ENCODE data around the gene SPCS2. TPM values are rescaled to one million over a fixed set of nuclear protein-coding genes. Genes with fewer than 3 reads are reported as not detected.

The SPCS2 gene
- total and polyA plus RNA-seq, 9 donors: 39.8 to 193 (median 125) TPM

DNA sequence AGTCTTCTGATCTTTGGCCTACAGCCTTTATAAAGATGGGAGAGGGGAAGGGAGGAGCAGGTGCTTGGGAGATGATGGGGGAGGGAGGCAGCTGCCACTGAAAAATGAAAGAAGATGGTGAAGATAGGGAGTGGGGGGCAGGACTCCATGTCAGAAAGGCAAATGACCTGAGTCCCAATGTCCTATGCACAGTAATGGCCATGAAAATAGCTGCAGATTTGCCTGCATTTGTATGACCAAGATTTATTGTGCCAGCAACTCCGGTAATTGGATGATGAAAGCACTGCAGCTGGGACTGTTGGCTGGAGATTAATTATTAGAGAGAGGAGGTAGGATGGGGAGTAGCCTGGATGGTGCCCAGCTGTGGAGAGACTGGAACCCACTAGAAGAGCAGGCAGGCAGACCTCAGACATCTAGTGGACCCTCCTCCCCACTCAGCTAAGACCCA lies 75.7 kb downstream of the SPCS2 start:
- Histone ChIP-seq H3K4me1 (ENCODE audit: insufficient read depth) (no peaks in the 10 kb centered on the region), H3K27ac (no peak overlapping the region), H3K9me3 (no peaks in the 10 kb centered on the region), H3K27me3 (no peaks in the 10 kb centered on the region), H3K4me3 (no peak overlapping the region), H3K36me3 (no peaks in the 10 kb centered on the region)
- WGBS, 3 donors: 21 to 36% (median 35%) methylated on average over 1 of the region's 1 CpG
- intact Hi-C loops (cut with DNase I): loop anchor here in 3 of 4 donors (10.0 kb wide), 2 partner anchors 80 to 220 kb away; partner anchors contain the start of genes TPBGL (in 2 of the 3), SPCS2 (in 1 of the 3) and XRRA1 (in 1 of the 3)
- TF ChIP-seq, protein P1, sequence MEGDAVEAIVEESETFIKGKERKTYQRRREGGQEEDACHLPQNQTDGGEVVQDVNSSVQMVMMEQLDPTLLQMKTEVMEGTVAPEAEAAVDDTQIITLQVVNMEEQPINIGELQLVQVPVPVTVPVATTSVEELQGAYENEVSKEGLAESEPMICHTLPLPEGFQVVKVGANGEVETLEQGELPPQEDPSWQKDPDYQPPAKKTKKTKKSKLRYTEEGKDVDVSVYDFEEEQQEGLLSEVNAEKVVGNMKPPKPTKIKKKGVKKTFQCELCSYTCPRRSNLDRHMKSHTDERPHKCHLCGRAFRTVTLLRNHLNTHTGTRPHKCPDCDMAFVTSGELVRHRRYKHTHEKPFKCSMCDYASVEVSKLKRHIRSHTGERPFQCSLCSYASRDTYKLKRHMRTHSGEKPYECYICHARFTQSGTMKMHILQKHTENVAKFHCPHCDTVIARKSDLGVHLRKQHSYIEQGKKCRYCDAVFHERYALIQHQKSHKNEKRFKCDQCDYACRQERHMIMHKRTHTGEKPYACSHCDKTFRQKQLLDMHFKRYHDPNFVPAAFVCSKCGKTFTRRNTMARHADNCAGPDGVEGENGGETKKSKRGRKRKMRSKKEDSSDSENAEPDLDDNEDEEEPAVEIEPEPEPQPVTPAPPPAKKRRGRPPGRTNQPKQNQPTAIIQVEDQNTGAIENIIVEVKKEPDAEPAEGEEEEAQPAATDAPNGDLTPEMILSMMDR (IDR thresholded peaks at IDR 0.05): no peak
- no peak for TF ChIP-seq POLR2A (IDR thresholded peaks at IDR 0.05)
- no peak for TF ChIP-seq EP300 (IDR thresholded peaks at IDR 0.05)
- no peak for DNase-seq

DNA sequence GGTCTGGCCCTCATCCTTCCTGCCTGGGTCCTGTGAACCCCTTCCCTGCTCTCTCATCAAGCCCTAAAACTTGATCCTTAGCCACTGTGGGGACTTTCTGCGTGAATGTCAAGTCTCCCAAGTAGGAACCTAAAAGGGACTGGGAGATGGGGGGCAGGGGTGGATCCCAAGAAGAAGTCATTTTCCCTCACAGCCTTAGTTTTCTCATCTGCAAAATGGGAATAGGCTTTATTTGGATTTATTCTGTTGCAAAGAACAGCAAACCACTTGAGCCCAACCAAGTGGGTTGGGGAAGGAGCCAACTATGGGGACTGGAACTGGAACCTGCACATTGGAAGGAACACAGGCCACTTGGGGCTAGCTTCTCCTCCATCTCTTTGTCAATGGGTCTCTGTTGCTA lies 76.5 kb downstream of the SPCS2 start:
- H3K4me1 ChIP-seq (ENCODE audit: insufficient read depth): no peaks in the 10 kb centered on the region
- H3K4me3 ChIP-seq: no peak overlapping the region
- H3K27me3 ChIP-seq: no peaks in the 10 kb centered on the region
- H3K27ac ChIP-seq: no peak overlapping the region
- TF ChIP-seq POLR2A (IDR thresholded peaks at IDR 0.05) (no peak), EP300 (IDR thresholded peaks at IDR 0.05) (no peak)
- TF ChIP-seq, protein P1 (IDR thresholded peaks at IDR 0.05): no peak
- WGBS, 3 donors: 97 to 100% (median 97%) methylated on average over 1 of the region's 1 CpG
- no peaks in the 10 kb centered on the region for H3K36me3 ChIP-seq
- H3K9me3 ChIP-seq: no peaks in the 10 kb centered on the region
- intact Hi-C loops (cut with DNase I): loop anchor here in 3 of 4 donors (10.0 kb wide), 2 partner anchors 81 to 219 kb away; partner anchors contain the start of genes TPBGL (in 2 of the 3), SPCS2 (in 1 of the 3) and XRRA1 (in 1 of the 3)
- DNase-seq: no peak

DNA sequence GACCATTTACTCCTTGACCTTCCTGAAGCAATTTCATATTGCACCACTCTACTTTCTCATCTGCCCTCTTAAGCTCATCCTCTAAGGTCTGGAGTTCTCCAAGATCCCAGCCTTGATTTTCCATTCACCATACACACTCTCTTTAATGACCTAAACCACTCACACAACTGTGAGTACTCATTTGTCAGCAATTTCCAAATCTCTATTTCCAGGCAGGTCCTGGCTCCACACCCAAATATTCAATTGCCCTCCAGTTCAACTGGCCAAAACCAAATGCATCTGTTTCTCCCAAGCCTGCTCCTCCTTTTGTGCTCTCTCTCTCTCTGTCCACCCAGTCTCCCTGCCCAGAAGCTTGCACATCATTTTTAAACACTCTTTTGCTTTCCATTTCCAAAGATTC lies 79.3 kb downstream of the SPCS2 start:
- TF ChIP-seq, protein P1 (IDR thresholded peaks at IDR 0.05): no peak
- TF ChIP-seq POLR2A (IDR thresholded peaks at IDR 0.05) (no peak), EP300 (IDR thresholded peaks at IDR 0.05) (no peak)
- no peaks in the 10 kb centered on the region for H3K36me3 ChIP-seq
- H3K4me1 ChIP-seq (ENCODE audit: insufficient read depth): no peaks in the 10 kb centered on the region
- no peaks in the 10 kb centered on the region for H3K9me3 ChIP-seq
- no peak overlapping the region for H3K27ac ChIP-seq
- no peaks in the 10 kb centered on the region for H3K27me3 ChIP-seq
- intact Hi-C loops (cut with DNase I): loop anchor here in 3 of 4 donors (10.0 kb wide), 2 partner anchors 84 to 216 kb away; partner anchors contain the start of genes TPBGL (in 2 of the 3), SPCS2 (in 1 of the 3) and XRRA1 (in 1 of the 3)
- H3K4me3 ChIP-seq: no peak overlapping the region
- DNase-seq: no peak

Small RNAs within 50 kb of the gene (small RNA-seq; reads per million reads assigned to genes)
- gene RNU6-216P: not detected

Other genes with a start within 250 kb of the SPCS2 start
- 10 to 100 TPM in 1 of 7 donors, 1 to 10 TPM in 2, not detected in 4; 1.9 to 12.3 (median 2.7) TPM for gene CHRDL2, start 217.8 kb upstream of the SPCS2 start, total RNA-seq
- gene CHRDL2, start 217.8 kb upstream of the SPCS2 start, polyA plus RNA-seq: 1 to 10 TPM in 1 of 2 donors, under 1 TPM in 1; 0.22 to 5.1 TPM
- gene RNF169, start 200.4 kb upstream of the SPCS2 start, total RNA-seq: 10 to 100 TPM; 19.0 to 26.1 (median 23.0) TPM
- gene RNF169, start 200.4 kb upstream of the SPCS2 start, polyA plus RNA-seq: 10 to 100 TPM in 1 of 2 donors, 1 to 10 TPM in 1; 7.1 to 10.5 TPM
- gene XRRA1, start 175 bp upstream of the SPCS2 start, total RNA-seq: 10 to 100 TPM in 6 of 7 donors, 1 to 10 TPM in 1; 8.2 to 31.1 (median 13.0) TPM
- gene XRRA1, start 175 bp upstream of the SPCS2 start, polyA plus RNA-seq: 10 to 100 TPM in 1 of 2 donors, 1 to 10 TPM in 1; 4.2 to 15.2 TPM
- gene NEU3, start 39.7 kb downstream of the SPCS2 start, total RNA-seq: 10 to 100 TPM in 2 of 7 donors, 1 to 10 TPM in 5; 4.4 to 13.1 (median 8.8) TPM
- gene NEU3, start 39.7 kb downstream of the SPCS2 start, polyA plus RNA-seq: 1 to 10 TPM; 5.6 to 8.9 TPM
- not detected for gene OR2AT4, start 147.6 kb downstream of the SPCS2 start, total RNA-seq
- under 1 TPM in 1 of 2 donors, not detected in 1; 0.02 TPM for gene OR2AT4, start 147.6 kb downstream of the SPCS2 start, polyA plus RNA-seq
- 10 to 100 TPM; 12.6 to 79.4 (median 21.8) TPM for gene SLCO2B1, start 201.8 kb downstream of the SPCS2 start, total RNA-seq
- 10 to 100 TPM; 17.6 to 44.4 TPM for gene SLCO2B1, start 201.8 kb downstream of the SPCS2 start, polyA plus RNA-seq

Data from ovary (tissue), 9 donors.